IPS DF 6.9 (cell line): ENCODE measurements around the gene RGMA.
A peak's percentile ranks its signal among the peaks of the same experiment; 100 is the strongest.

Experiments used
- DNase-seq: peaks from one replicate; pipeline ENCODE4 v3.0.0-alpha.2; 2013; ENCODE audit warnings: low read depth, low spot score
- H3K27ac ChIP-seq: one replicate; pipeline ENCODE4 v1.5.1; 2013; ENCODE audit warnings: low read length, control low read depth
- H3K27me3 ChIP-seq: 2 replicates; pipeline ENCODE4 v1.6.1; 2013; ENCODE audit warnings: mild to moderate bottlenecking, low read length; ENCODE audit not compliant: control insufficient read depth, insufficient read depth
- H3K36me3 ChIP-seq: 2 replicates; pipeline ENCODE4 v1.6.1; 2013; ENCODE audit warnings: low read length; ENCODE audit not compliant: control insufficient read depth, insufficient read depth
- H3K4me1 ChIP-seq: 2 replicates; pipeline ENCODE4 v1.6.1; 2013; ENCODE audit warnings: low read length; ENCODE audit not compliant: control insufficient read depth, insufficient read depth
- H3K4me3 ChIP-seq: 2 replicates; pipeline ENCODE4 v1.5.1; 2013; ENCODE audit warnings: mild to moderate bottlenecking, low read length
- H3K9me3 ChIP-seq: 2 replicates; pipeline ENCODE4 v1.6.1; 2013; ENCODE audit warnings: low read length, inconsistent platforms; ENCODE audit not compliant: control insufficient read depth, insufficient read depth
- WGBS: extraction: QIAGEN DNeasy Blood & Tissue Kit; methylation state at CpG from one replicate; pipeline ENCODE4 v1.1.7; 2013; ENCODE audit warnings: mixed read lengths, missing lambda C conversion rate; ENCODE audit not compliant: insufficient read length, insufficient coverage; 5-methylcytosine and 5-hydroxymethylcytosine counted together

The RGMA gene, protein sequence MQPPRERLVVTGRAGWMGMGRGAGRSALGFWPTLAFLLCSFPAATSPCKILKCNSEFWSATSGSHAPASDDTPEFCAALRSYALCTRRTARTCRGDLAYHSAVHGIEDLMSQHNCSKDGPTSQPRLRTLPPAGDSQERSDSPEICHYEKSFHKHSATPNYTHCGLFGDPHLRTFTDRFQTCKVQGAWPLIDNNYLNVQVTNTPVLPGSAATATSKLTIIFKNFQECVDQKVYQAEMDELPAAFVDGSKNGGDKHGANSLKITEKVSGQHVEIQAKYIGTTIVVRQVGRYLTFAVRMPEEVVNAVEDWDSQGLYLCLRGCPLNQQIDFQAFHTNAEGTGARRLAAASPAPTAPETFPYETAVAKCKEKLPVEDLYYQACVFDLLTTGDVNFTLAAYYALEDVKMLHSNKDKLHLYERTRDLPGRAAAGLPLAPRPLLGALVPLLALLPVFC

DNA sequence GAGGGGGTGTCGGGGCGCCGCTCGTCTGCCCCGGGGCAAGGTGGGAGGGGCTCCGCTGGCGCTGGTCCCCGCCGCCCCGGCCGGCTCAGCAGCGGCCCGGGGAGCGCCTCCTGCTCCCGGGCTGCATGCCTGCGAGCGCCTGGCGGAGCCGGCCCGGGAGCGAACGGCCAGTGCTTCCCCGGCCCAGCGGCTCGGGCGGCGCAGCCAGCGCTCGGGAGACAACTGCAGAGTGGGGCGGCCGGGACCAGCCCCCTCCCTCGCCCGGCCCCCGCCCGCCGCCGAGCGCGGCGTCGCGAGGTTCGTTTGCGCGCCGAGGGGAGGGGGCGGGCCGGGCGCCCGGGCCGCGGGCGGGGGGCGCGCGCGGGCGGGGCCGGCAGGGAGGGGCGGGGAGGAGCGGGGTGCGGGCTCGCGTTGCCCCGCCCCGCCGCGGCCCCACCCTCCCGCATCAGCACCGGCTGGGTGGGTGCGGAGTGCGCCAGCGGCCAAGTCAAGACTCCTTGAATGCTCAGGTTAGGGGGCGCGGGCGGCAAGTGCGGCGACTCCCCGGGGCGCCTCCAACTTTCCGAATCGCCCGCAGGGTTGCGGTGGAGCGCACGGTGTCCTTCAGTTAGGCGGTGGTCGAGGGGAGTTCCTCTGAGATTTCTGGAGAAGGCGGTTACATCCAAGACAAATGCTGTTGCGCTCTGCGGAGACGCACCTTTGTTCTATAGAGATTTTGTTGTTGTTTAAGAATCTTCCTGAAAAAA lies at the start of gene RGMA:
Gene RGMA (minus strand): TSS at position 231 of the 746 bp plus-strand sequence. CDS start 279 bp downstream, outside the sequence.
- WGBS = no CpG with 5 or more reads among the region's 92 CpGs
- Histone ChIP-seq H3K27me3 (peaks cover 27% of the 10 kb centered on the region), H3K36me3 (no peaks in the 10 kb centered on the region), H3K4me3 (peak within 1 kb of the TSS; percentile 44; the same call in 1 of the 2 replicates), H3K27ac (no peak within 1 kb of the TSS), H3K9me3 (no peaks in the 10 kb centered on the region), H3K4me1 (peaks cover 4% of the 10 kb centered on the region)
- no peak for DNase-seq

DNA sequence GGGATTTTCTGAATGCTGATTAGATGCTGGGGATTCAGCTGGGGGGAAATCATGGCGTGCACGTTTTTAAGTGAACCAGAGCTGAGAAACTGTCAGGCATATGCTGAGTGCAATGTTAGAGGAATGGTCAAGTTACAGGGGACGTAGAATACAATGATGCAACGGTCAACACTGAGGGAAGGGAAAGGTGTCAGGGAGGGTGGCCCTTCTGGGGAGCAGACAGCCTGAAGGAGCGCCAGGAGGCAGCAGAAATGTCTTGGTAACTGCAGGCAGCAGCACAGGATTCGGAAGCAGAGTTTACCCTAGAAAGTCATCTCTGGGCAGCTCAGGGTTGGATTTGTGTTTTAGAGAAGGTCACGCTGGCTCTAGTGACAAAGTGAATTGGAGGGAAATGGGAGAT lies 47.6 kb upstream of the RGMA start:
- H3K27me3 ChIP-seq = peaks cover 3% of the 10 kb centered on the region; the same call in 1 of the 2 replicates
- H3K4me1 ChIP-seq = peaks cover 3% of the 10 kb centered on the region; the same call in 1 of the 2 replicates
- WGBS = no CpG with 5 or more reads among the region's 7 CpGs

DNA sequence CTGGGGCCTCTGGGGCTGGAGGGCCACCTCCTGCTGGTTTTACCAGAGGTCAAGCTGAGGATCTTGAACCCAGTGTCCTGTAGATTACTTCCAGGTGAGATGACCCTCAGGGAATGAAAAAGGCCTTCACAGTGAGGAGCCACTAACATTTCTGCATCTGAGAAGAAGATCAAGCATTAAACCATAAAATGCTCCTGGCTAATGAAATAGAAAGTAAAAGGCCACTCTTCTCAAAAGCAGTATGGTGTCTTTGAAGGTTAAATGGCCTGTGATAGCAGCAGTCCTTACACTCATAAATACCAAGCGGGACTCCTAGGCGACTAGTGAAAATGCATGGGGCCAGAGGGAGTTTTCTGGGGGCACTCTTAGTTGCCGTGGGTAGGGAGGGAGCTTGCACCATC lies 47.0 kb upstream of the RGMA start:
- Histone ChIP-seq H3K9me3 (no peaks in the 10 kb centered on the region), H3K4me3 (no peak overlapping the region), H3K27ac (no peak overlapping the region), H3K4me1 (peaks cover 2% of the 10 kb centered on the region; the same call in 1 of the 2 replicates), H3K27me3 (peaks cover 3% of the 10 kb centered on the region; the same call in 1 of the 2 replicates), H3K36me3 (no peaks in the 10 kb centered on the region)
- DNase-seq = no peak
- no CpG with 5 or more reads among the region's 3 CpGs for WGBS

More for the DNA sequence above, 47.6 kb upstream of the RGMA start:
- Histone ChIP-seq H3K4me3 (no peak overlapping the region), H3K27ac (no peak overlapping the region), H3K36me3 (no peaks in the 10 kb centered on the region), H3K9me3 (no peaks in the 10 kb centered on the region)
- DNase-seq = no peak

GRCh38 chr15:93135459-93135858 lies 46.4 kb upstream of the RGMA start:
- Histone ChIP-seq H3K27me3 (peaks cover 3% of the 10 kb centered on the region; the same call in 1 of the 2 replicates), H3K4me1 (peaks cover 2% of the 10 kb centered on the region; the same call in 1 of the 2 replicates), H3K4me3 (no peak overlapping the region), H3K27ac (no peak overlapping the region), H3K9me3 (no peaks in the 10 kb centered on the region), H3K36me3 (no peaks in the 10 kb centered on the region)
- no CpG with 5 or more reads among the region's 3 CpGs for WGBS
- no peak for DNase-seq

GRCh38 chr15:93131485-93132095 lies 42.6 kb upstream of the RGMA start:
- Histone ChIP-seq H3K9me3 (no peaks in the 10 kb centered on the region), H3K4me1 (peaks cover 1% of the 10 kb centered on the region; the same call in 1 of the 2 replicates), H3K4me3 (no peak overlapping the region), H3K36me3 (no peaks in the 10 kb centered on the region), H3K27ac (no peak overlapping the region), H3K27me3 (peaks cover under 1% of the 10 kb centered on the region; the same call in 1 of the 2 replicates)
- no CpG with 5 or more reads among the region's 10 CpGs for WGBS
- DNase-seq = no peak

GRCh38 chr15:93129702-93130488 lies 40.9 kb upstream of the RGMA start:
- Histone ChIP-seq H3K36me3 (no peaks in the 10 kb centered on the region), H3K4me1 (no peaks in the 10 kb centered on the region), H3K27me3 (no peaks in the 10 kb centered on the region; the same call in 1 of the 2 replicates), H3K9me3 (no peaks in the 10 kb centered on the region), H3K4me3 (no peak overlapping the region), H3K27ac (no peak overlapping the region)
- WGBS = no CpG with 5 or more reads among the region's 18 CpGs
- no peak for DNase-seq

- no peak for DNase-seq
- Histone ChIP-seq H3K4me3 (no peak overlapping the region), H3K9me3 (no peaks in the 10 kb centered on the region), H3K27ac (no peak overlapping the region), H3K36me3 (no peaks in the 10 kb centered on the region), H3K4me1 (no peaks in the 10 kb centered on the region), H3K27me3 (no peaks in the 10 kb centered on the region)
- WGBS = no CpG with 5 or more reads among the region's 6 CpGs
Measured at GRCh38 chr15:93127286-93127685, 38.3 kb upstream of the RGMA start.

GRCh38 chr15:93126599-93126998 lies 37.6 kb upstream of the RGMA start:
- Histone ChIP-seq H3K4me3 (no peak overlapping the region), H3K36me3 (no peaks in the 10 kb centered on the region), H3K27me3 (no peaks in the 10 kb centered on the region), H3K27ac (no peak overlapping the region), H3K4me1 (no peaks in the 10 kb centered on the region), H3K9me3 (no peaks in the 10 kb centered on the region)
- DNase-seq = no peak
- WGBS = no CpG with 5 or more reads among the region's 8 CpGs

DNA sequence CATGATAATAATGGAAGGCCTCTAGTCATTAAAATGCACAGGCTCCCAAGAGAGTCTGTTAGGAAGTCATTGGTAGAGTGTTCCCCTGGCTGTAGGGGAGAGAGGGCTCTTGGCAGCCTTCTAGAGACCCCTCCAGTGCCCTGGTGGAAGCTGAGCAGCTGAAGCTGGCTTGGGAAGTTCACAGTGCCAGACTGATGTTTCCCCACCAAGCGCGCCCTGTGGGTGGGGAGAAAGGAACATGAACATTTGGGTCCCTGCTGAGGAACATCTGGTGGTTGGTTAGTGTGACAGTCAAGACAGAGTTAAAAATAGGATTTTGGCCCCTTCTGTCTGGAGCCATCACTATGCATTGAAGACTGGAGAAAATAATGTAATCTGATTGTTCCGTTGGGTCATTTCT lies 37.1 kb upstream of the RGMA start:
- no peaks in the 10 kb centered on the region for H3K9me3 ChIP-seq
- no peaks in the 10 kb centered on the region for H3K4me1 ChIP-seq
- no peak overlapping the region for H3K27ac ChIP-seq
- no peak overlapping the region for H3K4me3 ChIP-seq
- no CpG with 5 or more reads among the region's 3 CpGs for WGBS
- H3K36me3 ChIP-seq = no peaks in the 10 kb centered on the region
- no peaks in the 10 kb centered on the region for H3K27me3 ChIP-seq
- DNase-seq = no peak
